ENCODE measurements around the gene SOD3.

DNA sequence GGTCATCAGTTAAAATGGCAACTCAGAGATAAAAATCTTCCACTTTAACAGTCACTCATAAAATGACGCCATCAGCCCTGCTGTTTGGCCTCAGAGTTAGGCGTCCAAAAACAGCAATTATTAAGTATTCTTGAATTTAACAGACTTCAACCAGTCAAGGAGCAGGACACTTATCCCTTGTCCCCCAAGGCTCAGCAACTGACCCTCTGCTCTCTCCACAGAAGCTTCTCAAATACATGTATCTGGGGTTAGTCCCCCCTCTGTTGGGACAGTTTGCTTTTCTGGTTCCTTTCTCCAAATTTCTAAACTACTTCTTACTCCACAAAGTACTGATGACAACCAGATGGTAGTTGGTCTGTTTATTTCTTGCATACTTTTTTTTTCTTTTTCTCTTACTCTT, 54.4 kb downstream of the SOD3 start:
- TF ChIP-seq, protein P1, sequence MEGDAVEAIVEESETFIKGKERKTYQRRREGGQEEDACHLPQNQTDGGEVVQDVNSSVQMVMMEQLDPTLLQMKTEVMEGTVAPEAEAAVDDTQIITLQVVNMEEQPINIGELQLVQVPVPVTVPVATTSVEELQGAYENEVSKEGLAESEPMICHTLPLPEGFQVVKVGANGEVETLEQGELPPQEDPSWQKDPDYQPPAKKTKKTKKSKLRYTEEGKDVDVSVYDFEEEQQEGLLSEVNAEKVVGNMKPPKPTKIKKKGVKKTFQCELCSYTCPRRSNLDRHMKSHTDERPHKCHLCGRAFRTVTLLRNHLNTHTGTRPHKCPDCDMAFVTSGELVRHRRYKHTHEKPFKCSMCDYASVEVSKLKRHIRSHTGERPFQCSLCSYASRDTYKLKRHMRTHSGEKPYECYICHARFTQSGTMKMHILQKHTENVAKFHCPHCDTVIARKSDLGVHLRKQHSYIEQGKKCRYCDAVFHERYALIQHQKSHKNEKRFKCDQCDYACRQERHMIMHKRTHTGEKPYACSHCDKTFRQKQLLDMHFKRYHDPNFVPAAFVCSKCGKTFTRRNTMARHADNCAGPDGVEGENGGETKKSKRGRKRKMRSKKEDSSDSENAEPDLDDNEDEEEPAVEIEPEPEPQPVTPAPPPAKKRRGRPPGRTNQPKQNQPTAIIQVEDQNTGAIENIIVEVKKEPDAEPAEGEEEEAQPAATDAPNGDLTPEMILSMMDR (IDR thresholded peaks at IDR 0.05 in 2 of 3, conservative IDR thresholded peaks at IDR 0.05 in 1 of 3; ENCODE audit: control insufficient read depth in 2 of 3, extremely low read depth in 1 of 3, insufficient read depth in 1 of 3, low read depth in 3 of 3, low read length in 3 of 3): no peak
- TF ChIP-seq POLR2AphosphoS5 (IDR thresholded peaks at IDR 0.05; ENCODE audit: low read length) (no peak), CBX5 (IDR thresholded peaks at IDR 0.05; ENCODE audit: low read depth) (no peak), SREBF2 (IDR thresholded peaks at IDR 0.05; ENCODE audit: low read length) (no peak)
- TF ChIP-seq, protein P2, sequence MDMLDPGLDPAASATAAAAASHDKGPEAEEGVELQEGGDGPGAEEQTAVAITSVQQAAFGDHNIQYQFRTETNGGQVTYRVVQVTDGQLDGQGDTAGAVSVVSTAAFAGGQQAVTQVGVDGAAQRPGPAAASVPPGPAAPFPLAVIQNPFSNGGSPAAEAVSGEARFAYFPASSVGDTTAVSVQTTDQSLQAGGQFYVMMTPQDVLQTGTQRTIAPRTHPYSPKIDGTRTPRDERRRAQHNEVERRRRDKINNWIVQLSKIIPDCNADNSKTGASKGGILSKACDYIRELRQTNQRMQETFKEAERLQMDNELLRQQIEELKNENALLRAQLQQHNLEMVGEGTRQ (IDR thresholded peaks at IDR 0.05; ENCODE audit: borderline replicate concordance, low read depth, low read length): no peak
- TF ChIP-seq, protein P3, sequence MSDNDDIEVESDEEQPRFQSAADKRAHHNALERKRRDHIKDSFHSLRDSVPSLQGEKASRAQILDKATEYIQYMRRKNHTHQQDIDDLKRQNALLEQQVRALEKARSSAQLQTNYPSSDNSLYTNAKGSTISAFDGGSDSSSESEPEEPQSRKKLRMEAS (IDR thresholded peaks at IDR 0.05; ENCODE audit: low read depth, low read length): no peak

All from GM12878 (cell line).